Activated CD4-positive, alpha-beta T cell treated with anti-CD3 and anti-CD28 coated beads for 24 hours (primary cell): ENCODE measurements around the gene BACE2.
"Not testable (repeated sequence)": the region's sequence is repeated elsewhere in the genome, so short reads cannot be mapped to it uniquely, and the experiment has no call there.

ENCODE experiments used
- DNase-seq, 2 donors: peaks; one replicate each; pipeline ENCODE4 v3.0.0-alpha.2; 2020; ENCODE audit warnings: low read depth in 2 of 2

Gene BACE2

GRCh38 chr21:41185802-41186201, 17.8 kb downstream of the BACE2 start:
- no peak for DNase-seq

- no peak for DNase-seq
Observed at GRCh38 chr21:41186755-41187536, 19.0 kb downstream of the BACE2 start.

DNA sequence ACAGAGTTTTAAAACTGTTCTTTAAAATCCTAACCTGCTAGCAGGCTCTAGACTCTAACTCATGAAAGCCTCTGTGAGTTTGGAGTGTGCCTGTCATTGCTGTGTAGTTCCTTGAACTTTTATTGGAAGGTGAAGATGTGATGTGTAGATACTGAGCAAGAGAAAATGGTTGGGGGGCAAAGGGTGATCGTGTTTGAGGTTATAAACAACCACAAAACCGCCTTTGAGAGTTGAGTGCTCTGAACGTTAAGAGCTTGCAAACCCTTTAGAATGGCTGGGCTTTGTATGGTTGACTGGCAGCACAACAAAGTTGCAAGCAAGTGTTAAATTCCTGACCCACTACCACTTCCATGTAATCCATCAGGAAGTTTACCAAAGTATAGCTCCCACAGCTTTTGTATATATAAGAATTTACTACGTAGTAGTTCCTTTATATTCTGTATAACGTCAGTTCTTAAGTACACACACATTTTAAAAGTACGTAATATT, 19.6 kb downstream of the BACE2 start:
- DNase-seq: no peak

DNA sequence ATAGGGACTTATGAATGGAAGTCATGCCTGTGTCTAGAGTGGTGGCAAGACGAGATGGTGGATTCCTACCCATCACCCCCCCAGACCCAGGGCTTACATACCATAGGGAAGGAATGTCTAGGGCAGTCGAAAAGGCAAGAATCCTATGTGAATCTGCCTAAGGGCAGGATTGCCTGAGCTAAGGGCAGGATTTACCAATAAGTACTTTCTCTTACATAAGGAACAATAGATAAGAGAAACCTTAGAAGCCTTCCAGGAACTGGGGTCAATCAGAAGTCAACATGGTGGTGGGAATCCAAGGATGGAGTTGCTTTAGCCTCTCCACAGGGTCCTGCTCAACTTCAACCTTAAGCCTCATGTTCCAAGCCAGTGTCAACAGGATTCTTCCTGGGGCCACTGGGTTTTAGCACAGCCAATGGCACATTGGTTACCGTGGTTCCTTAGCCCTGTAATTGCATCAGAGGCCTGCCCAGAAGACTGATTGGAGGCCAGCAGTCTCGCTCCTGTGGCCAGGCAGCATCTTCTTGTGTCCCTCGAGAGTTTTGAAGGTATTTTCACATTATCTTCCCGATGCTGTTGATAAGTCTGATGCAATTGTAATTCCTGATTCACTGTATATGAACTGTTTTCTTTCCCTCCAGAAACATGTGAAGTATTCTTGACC, 20.7 kb downstream of the BACE2 start:
- DNase-seq: no peak

- no peak for DNase-seq
Observed at GRCh38 chr21:41189150-41189745, 21.3 kb downstream of the BACE2 start.

- DNase-seq: not testable (repeated sequence)
Observed at GRCh38 chr21:41192552-41192951, 24.6 kb downstream of the BACE2 start.

DNA sequence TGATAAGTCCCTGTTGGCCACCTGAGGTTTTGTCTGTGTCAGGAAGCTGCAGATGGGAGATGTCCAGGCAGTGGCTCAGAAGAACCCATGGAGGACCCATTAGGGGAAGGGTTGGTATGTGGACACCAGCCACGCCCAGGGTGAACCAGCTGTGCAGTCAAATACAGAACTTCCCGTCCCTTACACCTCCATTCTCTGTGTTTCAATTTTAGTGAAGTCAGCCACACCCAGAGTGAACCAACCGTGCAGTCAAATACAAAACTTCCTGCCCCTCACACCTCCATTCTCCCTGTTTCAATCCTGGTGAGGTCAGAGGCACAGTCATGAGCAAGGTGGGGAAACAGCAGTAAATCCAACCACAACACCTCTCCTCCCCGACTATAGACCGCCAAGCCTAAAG, 27.4 kb downstream of the BACE2 start:
- DNase-seq: no peak

- DNase-seq: no peak
Observed at GRCh38 chr21:41196993-41197392, 29.0 kb downstream of the BACE2 start.

DNA sequence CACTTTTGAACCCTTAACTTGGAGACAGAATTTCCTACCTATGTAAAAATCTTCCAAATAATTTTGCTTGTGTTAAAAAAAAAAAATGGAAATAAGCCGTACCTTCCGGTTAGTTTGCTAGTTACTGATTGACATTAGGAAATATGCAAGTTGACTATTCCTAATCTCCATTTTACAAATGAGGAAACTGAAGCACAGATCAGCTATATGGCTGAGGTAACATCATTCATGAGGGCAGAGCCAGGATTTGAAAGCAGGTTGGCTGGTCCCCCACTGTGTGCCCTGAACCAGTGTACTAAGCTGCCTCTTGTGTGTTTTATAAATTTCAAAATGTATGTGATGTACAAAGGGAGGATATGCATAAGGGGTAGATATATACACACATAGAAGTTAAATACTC, 29.6 kb downstream of the BACE2 start:
- no peak for DNase-seq

- DNase-seq: not testable (repeated sequence)
Observed at GRCh38 chr21:41198647-41199046, 30.7 kb downstream of the BACE2 start.

GRCh38 chr21:41199123-41199522, 31.2 kb downstream of the BACE2 start:
- DNase-seq: no peak

GRCh38 chr21:41199588-41199987, 31.6 kb downstream of the BACE2 start:
- DNase-seq: no peak

GRCh38 chr21:41201385-41201784, 33.4 kb downstream of the BACE2 start:
- DNase-seq: no peak

GRCh38 chr21:41204736-41205135, 36.8 kb downstream of the BACE2 start:
- no peak for DNase-seq

DNA sequence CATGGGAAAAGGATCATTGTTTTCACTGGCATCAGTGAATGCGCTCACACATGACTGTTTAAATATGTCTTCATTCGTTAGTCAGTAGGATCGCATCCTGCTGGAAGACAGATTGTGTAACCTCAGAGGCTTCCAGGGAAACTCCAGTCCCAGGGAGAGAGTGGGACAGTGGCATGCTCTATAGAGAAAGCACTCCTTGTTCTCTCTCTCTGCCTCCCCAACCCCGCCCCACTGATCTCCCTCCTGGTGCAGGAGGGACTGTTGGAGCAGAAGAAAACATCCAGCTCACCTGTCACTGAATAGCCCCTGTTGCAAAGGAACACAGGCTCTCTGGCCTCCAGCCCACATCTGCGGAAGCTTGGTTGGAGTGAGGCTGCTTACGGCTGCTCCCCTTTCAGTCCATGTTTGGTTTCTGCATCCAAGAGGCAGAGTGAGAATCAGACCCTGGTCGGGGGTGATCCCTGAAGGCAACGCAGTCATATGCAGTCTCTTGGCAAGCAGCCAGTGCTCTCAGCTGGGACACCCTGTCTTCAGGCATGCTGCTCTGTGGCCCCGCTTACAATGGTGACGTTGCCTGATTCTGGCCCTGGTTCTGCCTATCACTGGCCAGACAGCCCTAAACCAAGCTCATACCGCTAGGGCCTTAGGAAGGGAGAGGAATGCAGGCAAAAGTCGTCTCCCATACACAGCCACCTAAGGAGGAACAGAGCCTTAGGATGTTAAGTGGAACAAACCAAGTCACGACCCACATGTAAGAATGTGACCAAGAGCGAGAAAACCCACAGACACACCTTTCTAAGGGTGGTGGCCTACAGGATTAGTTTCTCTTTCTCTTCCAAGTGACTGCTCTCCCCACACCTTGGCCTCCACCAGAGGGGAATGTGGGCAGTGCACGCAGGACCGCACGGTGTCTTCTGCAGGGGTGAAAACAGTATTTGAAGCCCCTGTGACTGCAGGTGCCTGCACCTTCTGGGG, 39.7 kb downstream of the BACE2 start:
- no peak for DNase-seq

DNA sequence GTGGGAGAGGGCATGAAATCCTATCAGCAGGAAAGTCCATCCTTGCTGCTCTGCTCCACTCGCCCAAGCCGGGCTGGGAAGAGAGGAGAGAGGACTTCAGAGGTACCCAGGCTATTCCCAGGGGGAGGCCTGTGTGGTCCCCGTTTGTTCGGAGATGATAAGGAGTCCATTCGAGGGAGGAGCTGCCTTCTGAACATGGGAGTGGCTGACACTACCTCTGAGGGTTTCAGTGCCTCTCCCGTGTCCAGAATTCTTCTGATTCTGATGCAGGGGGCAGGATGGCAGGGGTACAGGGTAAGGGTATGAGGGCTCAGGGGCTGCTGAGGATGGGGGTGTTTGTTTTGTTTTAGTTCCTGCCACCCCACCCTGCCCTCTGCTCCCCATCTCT, 40.4 kb downstream of the BACE2 start:
- no peak for DNase-seq

DNA sequence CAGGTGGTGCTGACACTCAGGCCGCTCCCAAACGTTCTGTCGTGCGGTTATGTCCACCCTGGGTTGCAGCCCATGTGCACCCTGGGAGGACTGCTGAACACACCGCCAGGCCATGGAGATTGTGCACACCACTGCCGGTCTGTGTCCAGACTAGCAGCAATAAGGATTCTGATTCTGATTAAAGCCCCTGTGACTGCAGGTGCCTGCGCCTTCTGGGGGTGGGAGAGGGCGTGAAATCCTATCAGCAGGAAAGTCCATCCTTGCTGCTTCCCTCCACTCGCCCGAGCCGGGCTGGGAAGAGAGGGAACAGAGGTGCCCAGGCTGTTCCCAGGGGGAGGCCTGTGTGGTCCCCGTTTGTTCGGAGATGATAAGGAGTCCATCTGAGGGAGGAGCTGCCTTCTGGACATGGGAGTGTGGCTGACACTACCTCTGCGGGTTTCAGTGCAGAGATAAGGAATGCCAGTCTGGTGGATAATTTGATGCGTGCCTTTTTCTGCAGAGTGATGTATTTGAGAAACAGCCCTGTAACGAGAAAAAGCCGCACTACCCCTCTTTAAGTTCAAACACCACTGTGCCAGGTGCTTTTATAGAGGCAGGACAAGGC, 41.2 kb downstream of the BACE2 start:
- DNase-seq: no peak

DNA sequence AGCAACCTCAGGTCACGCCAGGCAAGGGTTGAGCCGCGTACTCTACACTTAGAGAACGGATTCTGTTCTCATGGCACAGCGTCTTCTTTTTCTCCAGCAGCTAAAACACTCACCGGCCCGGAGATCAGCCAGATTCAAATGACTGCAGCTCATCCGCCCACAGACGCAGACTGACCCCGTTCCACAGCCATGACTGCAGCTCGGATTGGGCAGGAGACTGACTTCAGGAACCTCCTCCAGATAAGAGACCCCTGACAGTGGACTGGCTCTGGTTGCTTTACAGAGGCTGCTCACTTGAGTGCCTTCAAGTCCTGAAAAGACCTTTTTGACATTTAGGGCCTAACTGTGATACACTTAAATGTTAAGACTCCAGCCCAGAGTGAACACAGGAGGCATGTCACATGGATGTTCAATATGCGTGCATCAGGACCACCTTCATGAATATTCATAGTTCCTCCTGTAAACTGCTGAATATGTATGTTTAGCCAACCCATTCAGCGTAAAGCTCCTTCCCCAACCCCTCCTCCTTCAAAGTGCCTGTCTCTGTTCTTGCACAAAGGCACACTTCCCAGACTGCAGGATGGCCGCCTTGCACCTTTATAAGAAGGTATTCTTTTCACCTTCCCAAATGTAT, 42.6 kb downstream of the BACE2 start:
- DNase-seq: no peak

DNA sequence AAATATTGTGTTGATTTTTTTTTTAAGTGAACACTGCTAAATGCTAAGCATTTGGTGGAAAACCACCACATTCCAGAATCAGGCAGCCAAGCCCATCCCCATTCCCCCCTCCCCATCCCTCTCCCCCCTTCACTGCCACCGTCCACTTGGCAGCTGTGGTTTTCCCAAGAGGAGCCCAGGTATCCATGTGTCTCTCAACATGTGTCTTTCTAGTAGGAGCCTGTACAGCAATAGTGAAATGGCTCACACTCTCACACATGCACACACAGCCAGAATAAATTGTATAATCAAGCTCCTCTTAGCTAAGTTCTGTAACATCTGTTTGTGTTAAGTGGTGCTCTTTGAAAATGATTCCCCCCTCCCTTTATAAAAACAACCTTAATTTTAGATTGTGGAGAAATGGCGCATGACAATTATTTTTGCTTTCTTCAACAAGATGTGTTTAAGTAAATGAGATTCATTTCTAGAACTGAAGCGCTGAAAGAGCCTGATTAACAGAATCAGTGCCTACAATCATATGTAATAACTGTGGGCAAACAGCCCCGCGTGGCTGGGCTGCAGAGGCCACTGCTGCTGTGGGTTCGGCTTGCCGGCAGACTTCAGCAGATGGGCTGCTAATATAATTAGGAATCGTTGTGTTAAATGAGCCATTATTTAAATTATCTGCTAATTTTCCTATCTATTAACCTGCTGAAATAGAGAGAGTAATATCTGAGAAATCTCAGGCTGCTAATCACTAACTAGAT, 43.3 kb downstream of the BACE2 start:
- no peak for DNase-seq

GRCh38 chr21:41213021-41213420, 45.1 kb downstream of the BACE2 start:
- no peak for DNase-seq
